CD4-positive, alpha-beta T cell (primary cell): ENCODE data around the gene AQP1. TPM values are rescaled to one million over a fixed set of nuclear protein-coding genes. Genes with fewer than 3 reads are reported as not detected.

ENCODE experiments used
- ATAC-seq: fragments of 200-7000 bp; cut with Tn5 transposase; one replicate; pipeline ENCODE4 v1.10.0; 2022; ENCODE audit warnings: mild to moderate bottlenecking; ENCODE audit not compliant: poor library complexity
- CTCF ChIA-PET: fragments of 350-600 bp; sonication (Branson Sonifier 250); formaldehyde crosslinking; loops from one replicate; lab custom pipeline; 2021; ENCODE audit warnings: antibody characterized with exemption, inconsistent platforms; lab: Charles Lee
- POLR2A ChIA-PET: fragments of 350-600 bp; sonication (Branson Sonifier 250); formaldehyde crosslinking; loops from one replicate; lab custom pipeline; 2021; ENCODE audit warnings: antibody characterized with exemption, inconsistent platforms; lab: Charles Lee
- DNase-seq, 14 experiments: peaks; one replicate each; pipeline ENCODE4 v3.0.0-alpha.2; 2013 to 2020; ENCODE audit warnings: mixed read lengths in 2 of 14
- H3K27ac ChIP-seq, 2 donors: one replicate each; pipeline versions ENCODE4 v1.5.1 to v1.7.0; 2013; ENCODE audit warnings: low read length in 2 of 2, low read depth in 1 of 2, mild to moderate bottlenecking in 1 of 2
- H3K27me3 ChIP-seq, 2 experiments: 1 replicate in 1 of 2; 2 replicates in 1 of 2; pipeline versions ENCODE4 v1.6.1 to v1.7.0; 2013; ENCODE audit warnings: low read length in 2 of 2, control low read depth in 1 of 2, mild to moderate bottlenecking in 1 of 2, moderate library complexity in 1 of 2; ENCODE audit not compliant: insufficient read depth in 2 of 2, control insufficient read depth in 1 of 2
- H3K36me3 ChIP-seq: one replicate; pipeline ENCODE4 v1.6.1; 2013; ENCODE audit warnings: low read length, control low read depth; ENCODE audit not compliant: insufficient read depth
- H3K4me1 ChIP-seq: one replicate; pipeline ENCODE4 v1.6.1; 2013; ENCODE audit warnings: low read length, control low read depth; ENCODE audit not compliant: insufficient read depth
- H3K4me3 ChIP-seq: one replicate; pipeline ENCODE4 v1.5.1; 2013; ENCODE audit warnings: mild to moderate bottlenecking, low read length, moderate library complexity
- H3K9me3 ChIP-seq, 2 experiments: 1 replicate in 1 of 2; 2 replicates in 1 of 2; pipeline versions ENCODE4 v1.6.1 to v1.7.0; 2013; ENCODE audit warnings: low read length in 2 of 2, mild to moderate bottlenecking in 2 of 2, control low read depth in 1 of 2, moderate library complexity in 1 of 2; ENCODE audit not compliant: control insufficient read depth in 1 of 2, insufficient read depth in 1 of 2
- H3K27ac Mint-ChIP-seq: one replicate; pipeline ENCODE4 v1.8.0; 2020; ENCODE audit warnings: mixed read lengths
- H3K27me3 Mint-ChIP-seq: one replicate; pipeline ENCODE4 v1.8.0; 2021; ENCODE audit warnings: mixed read lengths
- H3K36me3 Mint-ChIP-seq: one replicate; pipeline ENCODE4 v1.8.0; 2021; ENCODE audit warnings: low read depth, mixed read lengths
- H3K4me1 Mint-ChIP-seq: one replicate; pipeline ENCODE4 v1.8.0; 2021; ENCODE audit warnings: low read depth, mixed read lengths
- H3K4me3 Mint-ChIP-seq: one replicate; pipeline ENCODE4 v1.8.0; 2020; ENCODE audit warnings: mild to moderate bottlenecking, mixed read lengths
- H3K9me3 Mint-ChIP-seq: one replicate; pipeline ENCODE4 v1.8.0; 2020; ENCODE audit warnings: mixed read lengths
- CTCF ChIP-seq: fragments of 200-600 bp; IDR thresholded peaks from one replicate; pipeline ENCODE4 v1.8.0; 2022; ENCODE audit warnings: antibody characterized with exemption, mild to moderate bottlenecking
- intact Hi-C, 2 experiments: fragments of 100-400 bp; cut with DNase I in 1 of 2; cut with micrococcal nuclease in 1 of 2; formaldehyde crosslinking; loops; one replicate each; pipeline versions ENCODE4 v1.15.1 to v1.9.0; 2023 to 2025; cut with DNase I, micrococcal nuclease
- total RNA-seq, 174 experiments: library from RNA in 2 of 174; stranded (reverse) in 2 of 174; gene quantifications; one replicate each; pipeline ENCODE4 v1.2.3 and lab custom pipeline; 2021 to 2026

AQP1 gene
- total RNA-seq, 2 experiments from 2014 or later: 0.17 to 0.22 TPM

GRCh38 chr7:30965883-30966282 lies 54.2 kb downstream of the AQP1 start:
- peaks cover 0 to 4% of the 10 kb centered on the region in 2 experiments for H3K27me3 ChIP-seq
- no peak for DNase-seq
- ChIA-PET CTCF (no interaction called here), POLR2A (no interaction called here)
- no peak for TF ChIP-seq CTCF
- H3K4me1 ChIP-seq: no peaks in the 10 kb centered on the region
- H3K9me3 ChIP-seq: peaks cover 0 to 6% of the 10 kb centered on the region in 2 experiments
- no peak for ATAC-seq
- H3K27ac ChIP-seq: no peak overlapping the region
- no peaks in the 10 kb centered on the region for H3K9me3 Mint-ChIP-seq
- H3K27me3 Mint-ChIP-seq: peaks cover 14% of the 10 kb centered on the region
- H3K4me3 Mint-ChIP-seq: no peak overlapping the region
- intact Hi-C loops: no loop called here
- no peaks in the 10 kb centered on the region for H3K36me3 Mint-ChIP-seq
- no peaks in the 10 kb centered on the region for H3K4me1 Mint-ChIP-seq
- H3K4me3 ChIP-seq: no peak overlapping the region
- H3K27ac Mint-ChIP-seq: no peak overlapping the region
- H3K36me3 ChIP-seq: no peaks in the 10 kb centered on the region

GRCh38 chr7:30968294-30968693 lies 56.6 kb downstream of the AQP1 start:
- CTCF ChIA-PET: no interaction called here

GRCh38 chr7:30968747-30969603 lies 57.3 kb downstream of the AQP1 start:
- H3K36me3 Mint-ChIP-seq: no peaks in the 10 kb centered on the region
- Histone ChIP-seq H3K27ac (no peak overlapping the region), H3K4me1 (no peaks in the 10 kb centered on the region), H3K36me3 (no peaks in the 10 kb centered on the region), H3K4me3 (no peak overlapping the region), H3K9me3 (peaks cover 0 to 3% of the 10 kb centered on the region in 2 experiments), H3K27me3 (no peaks in the 10 kb centered on the region)
- ChIA-PET CTCF (no interaction called here), POLR2A (no interaction called here)
- H3K4me1 Mint-ChIP-seq: no peaks in the 10 kb centered on the region
- H3K27ac Mint-ChIP-seq: no peak overlapping the region
- no peak overlapping the region for H3K4me3 Mint-ChIP-seq
- ATAC-seq: no peak
- no peak for TF ChIP-seq CTCF
- intact Hi-C loops: no loop called here
- H3K9me3 Mint-ChIP-seq: no peaks in the 10 kb centered on the region
- no peak for DNase-seq
- H3K27me3 Mint-ChIP-seq: peaks cover 31% of the 10 kb centered on the region

More at GRCh38 chr7:30968294-30968693, 56.6 kb downstream of the AQP1 start:
- intact Hi-C loops: no loop called here
- H3K36me3 ChIP-seq: no peaks in the 10 kb centered on the region
- H3K27ac Mint-ChIP-seq: no peak overlapping the region
- no peak overlapping the region for H3K27ac ChIP-seq
- POLR2A ChIA-PET: no interaction called here
- H3K27me3 Mint-ChIP-seq: peaks cover 30% of the 10 kb centered on the region
- H3K4me1 ChIP-seq: no peaks in the 10 kb centered on the region
- no peaks in the 10 kb centered on the region for H3K36me3 Mint-ChIP-seq
- TF ChIP-seq CTCF: no peak
- H3K4me1 Mint-ChIP-seq: no peaks in the 10 kb centered on the region
- ATAC-seq (no peak), DNase-seq (no peak)
- H3K27me3 ChIP-seq: peaks cover 0 to 3% of the 10 kb centered on the region in 2 experiments
- peaks cover 0 to 6% of the 10 kb centered on the region in 2 experiments for H3K9me3 ChIP-seq
- no peak overlapping the region for H3K4me3 Mint-ChIP-seq
- no peak overlapping the region for H3K4me3 ChIP-seq
- H3K9me3 Mint-ChIP-seq: no peaks in the 10 kb centered on the region
